Transverse colon (tissue), 4 donors: ENCODE measurements around the gene EFNA5. TPM values are rescaled to one million over a fixed set of nuclear protein-coding genes. Genes with fewer than 3 reads are reported as not detected.

Experiments used
- DNase-seq: peaks from one replicate; pipeline ENCODE4 v3.0.0-alpha.2; 2019
- H3K27ac ChIP-seq, 4 donors: fragments of 200-600 bp; sonication (generic); 2 replicates each; pipeline ENCODE4 v1.5.1; 2016 to 2018; ENCODE audit warnings: inconsistent platforms in 4 of 4
- H3K27me3 ChIP-seq: fragments of 200-600 bp; sonication (generic); 2 replicates; pipeline ENCODE4 v1.5.1; 2017; ENCODE audit warnings: inconsistent platforms
- H3K36me3 ChIP-seq, 4 donors: fragments of 200-600 bp; sonication (generic); 2 replicates each; pipeline ENCODE4 v1.5.1; 2017 to 2019; ENCODE audit warnings: inconsistent platforms in 4 of 4
- H3K4me1 ChIP-seq, 4 donors: fragments of 200-600 bp; sonication (generic); 2 replicates each; pipeline ENCODE4 v1.5.1; 2017 to 2020; ENCODE audit warnings: inconsistent platforms in 4 of 4
- H3K4me3 ChIP-seq, 4 donors: fragments of 200-600 bp; sonication (generic); 1 replicate in 1 of 4; 2 replicates in 3 of 4; pipeline versions ENCODE4 v1.5.1 to v1.6.1; 2017 to 2019; ENCODE audit warnings: inconsistent platforms in 4 of 4
- H3K9me3 ChIP-seq, 2 donors: fragments of 200-600 bp; sonication (generic); 2 replicates each; pipeline ENCODE4 v1.5.1; 2017 to 2019; ENCODE audit warnings: inconsistent platforms in 2 of 2
- EP300 ChIP-seq: sonication (generic); formaldehyde crosslinking; IDR thresholded peaks from one replicate; pipeline ENCODE4 v1.6.1; 2017; ENCODE audit warnings: antibody characterized with exemption, low read depth
- POLR2A ChIP-seq: fragments of 450-650 bp; IDR thresholded peaks from one replicate; pipeline ENCODE4 v1.6.1; 2016; ENCODE audit warnings: antibody characterized with exemption, mild to moderate bottlenecking, moderate library complexity
- POLR2AphosphoS5 ChIP-seq, 3 donors: sonication (generic); formaldehyde crosslinking; IDR thresholded peaks; one replicate each; pipeline ENCODE4 v1.6.1; 2016; ENCODE audit warnings: antibody characterized with exemption in 3 of 3
- WGBS, 2 donors: methylation state at CpG; one replicate each; pipeline ENCODE4 v1.1.5; 2018; ENCODE audit warnings: low coverage in 1 of 2; 5-methylcytosine and 5-hydroxymethylcytosine counted together
- in situ Hi-C, 4 donors: fragments of 200-750 bp; cut with MboI; loops; one replicate each; pipeline versions ENCODE4 v1.15.0 to v1.15.1; 2017; ENCODE audit warnings: low sequenced_read_pairs in 3 of 4, low pct_ligation_motif_present in 1 of 4, low pct_unique_long_range_greater_than_20kb in 1 of 4
- intact Hi-C: fragments of 100-400 bp; cut with DNase I; formaldehyde crosslinking; loops from one replicate; pipeline ENCODE4 v1.15.1; 2023; ENCODE audit warnings: low total_unique reads
- total RNA-seq, 4 donors: library from RNA; depleted of rRNA; stranded (reverse); fragments of >200 nt; gene quantifications; one replicate each; pipeline ENCODE4 v1.1.0, GENCODE V29; 2016
- TF ChIP-seq, protein P1 (sequence below), 5 experiments: fragments of 200-600 bp in 3 of 5; fragments of 450-650 bp in 2 of 5; sonication (generic) in 3 of 5; IDR thresholded peaks; 1 replicate in 2 of 5; 2 replicates in 3 of 5; pipeline ENCODE4 v1.5.1; 2016 to 2017; ENCODE audit warnings: antibody characterized with exemption in 5 of 5, inconsistent platforms in 3 of 5, mild to moderate bottlenecking in 2 of 5, moderate library complexity in 1 of 5

Gene EFNA5
- total RNA-seq, 4 donors from 2014 or later, result 1.5 to 18.2 (median 12.1) TPM

- Histone ChIP-seq H3K4me3 (no peak overlapping the region), H3K36me3 (no peaks in the 10 kb centered on the region), H3K4me1 (no peaks in the 10 kb centered on the region), H3K27ac (no peak overlapping the region), H3K27me3 (no peaks in the 10 kb centered on the region), H3K9me3 (no peaks in the 10 kb centered on the region)
- TF ChIP-seq, protein P1, sequence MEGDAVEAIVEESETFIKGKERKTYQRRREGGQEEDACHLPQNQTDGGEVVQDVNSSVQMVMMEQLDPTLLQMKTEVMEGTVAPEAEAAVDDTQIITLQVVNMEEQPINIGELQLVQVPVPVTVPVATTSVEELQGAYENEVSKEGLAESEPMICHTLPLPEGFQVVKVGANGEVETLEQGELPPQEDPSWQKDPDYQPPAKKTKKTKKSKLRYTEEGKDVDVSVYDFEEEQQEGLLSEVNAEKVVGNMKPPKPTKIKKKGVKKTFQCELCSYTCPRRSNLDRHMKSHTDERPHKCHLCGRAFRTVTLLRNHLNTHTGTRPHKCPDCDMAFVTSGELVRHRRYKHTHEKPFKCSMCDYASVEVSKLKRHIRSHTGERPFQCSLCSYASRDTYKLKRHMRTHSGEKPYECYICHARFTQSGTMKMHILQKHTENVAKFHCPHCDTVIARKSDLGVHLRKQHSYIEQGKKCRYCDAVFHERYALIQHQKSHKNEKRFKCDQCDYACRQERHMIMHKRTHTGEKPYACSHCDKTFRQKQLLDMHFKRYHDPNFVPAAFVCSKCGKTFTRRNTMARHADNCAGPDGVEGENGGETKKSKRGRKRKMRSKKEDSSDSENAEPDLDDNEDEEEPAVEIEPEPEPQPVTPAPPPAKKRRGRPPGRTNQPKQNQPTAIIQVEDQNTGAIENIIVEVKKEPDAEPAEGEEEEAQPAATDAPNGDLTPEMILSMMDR (IDR thresholded peaks at IDR 0.05), result no peak
- no peak for TF ChIP-seq POLR2AphosphoS5 (IDR thresholded peaks at IDR 0.05)
- TF ChIP-seq POLR2A, result no peak
- TF ChIP-seq EP300, result no peak
- DNase-seq, result no peak
- in situ Hi-C loops (no loop called here), intact Hi-C loops (no loop called here)
- WGBS, 2 donors, result 77 to 83% methylated on average over 3 of the region's 3 CpGs
Measured at GRCh38 chr5:107363768-107364167, 307.0 kb downstream of the EFNA5 start.

DNA sequence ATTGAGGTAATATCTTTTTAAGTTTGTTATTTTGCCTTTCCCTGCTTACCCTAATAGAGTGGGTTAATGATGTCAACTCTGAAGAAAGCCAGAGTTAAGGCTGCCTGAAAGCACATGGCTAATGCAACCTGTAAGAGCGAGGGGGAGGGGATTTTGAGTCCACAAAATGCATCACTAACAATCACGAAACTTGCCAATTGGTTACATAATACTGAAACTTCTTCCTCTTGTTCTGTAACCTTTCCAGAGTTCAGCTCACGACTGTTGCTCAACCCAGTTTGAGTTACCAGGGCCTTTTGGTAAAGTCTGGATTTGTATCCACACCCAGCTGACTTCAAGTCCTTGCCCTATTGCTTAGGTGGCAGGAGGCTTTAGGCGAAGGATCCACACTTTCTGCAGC, 308.8 kb downstream of the EFNA5 start:
- TF ChIP-seq POLR2A (no peak), POLR2AphosphoS5 (IDR thresholded peaks at IDR 0.05) (peak in 2 of 3 donors; percentile 12 to 58)
- intact Hi-C loops (no loop called here), in situ Hi-C loops (no loop called here)
- Histone ChIP-seq H3K27ac (no peak overlapping the region), H3K36me3 (no peaks in the 10 kb centered on the region), H3K4me3 (no peak overlapping the region), H3K4me1 (no peaks in the 10 kb centered on the region), H3K9me3 (no peaks in the 10 kb centered on the region), H3K27me3 (no peaks in the 10 kb centered on the region)
- 63 to 71% methylated on average over 2 to 4 of the region's 4 CpGs for WGBS, 2 donors
- no peak for DNase-seq

DNA sequence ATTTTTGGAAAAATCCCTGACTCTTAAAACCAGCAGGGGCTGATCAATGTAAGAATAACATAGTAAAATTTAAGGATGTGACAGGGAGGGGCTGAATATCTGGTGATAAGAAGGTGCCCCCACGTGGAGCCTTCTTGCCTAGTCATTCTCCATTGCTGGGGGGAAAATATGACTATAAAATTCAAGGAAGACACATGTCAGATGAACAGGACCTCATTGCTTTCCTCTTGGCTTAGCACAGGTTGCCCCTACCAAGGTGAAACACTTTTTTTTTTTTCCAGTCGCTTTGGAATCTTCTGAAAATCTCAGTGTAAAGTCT, 310.9 kb downstream of the EFNA5 start:
- no peaks in the 10 kb centered on the region for H3K4me1 ChIP-seq
- DNase-seq, result no peak
- no peak overlapping the region for H3K4me3 ChIP-seq
- WGBS, 2 donors, result 49 to 60% methylated on average over 2 of the region's 2 CpGs
- no peaks in the 10 kb centered on the region for H3K27me3 ChIP-seq
- no peaks in the 10 kb centered on the region for H3K36me3 ChIP-seq
- intact Hi-C loops, result no loop called here
- in situ Hi-C loops, result no loop called here
- H3K9me3 ChIP-seq, result no peaks in the 10 kb centered on the region
- TF ChIP-seq, protein P1 (IDR thresholded peaks at IDR 0.05), result no peak
- no peak for TF ChIP-seq POLR2A
- TF ChIP-seq EP300, result no peak
- no peak for TF ChIP-seq POLR2AphosphoS5 (IDR thresholded peaks at IDR 0.05)
- no peak overlapping the region for H3K27ac ChIP-seq

DNA sequence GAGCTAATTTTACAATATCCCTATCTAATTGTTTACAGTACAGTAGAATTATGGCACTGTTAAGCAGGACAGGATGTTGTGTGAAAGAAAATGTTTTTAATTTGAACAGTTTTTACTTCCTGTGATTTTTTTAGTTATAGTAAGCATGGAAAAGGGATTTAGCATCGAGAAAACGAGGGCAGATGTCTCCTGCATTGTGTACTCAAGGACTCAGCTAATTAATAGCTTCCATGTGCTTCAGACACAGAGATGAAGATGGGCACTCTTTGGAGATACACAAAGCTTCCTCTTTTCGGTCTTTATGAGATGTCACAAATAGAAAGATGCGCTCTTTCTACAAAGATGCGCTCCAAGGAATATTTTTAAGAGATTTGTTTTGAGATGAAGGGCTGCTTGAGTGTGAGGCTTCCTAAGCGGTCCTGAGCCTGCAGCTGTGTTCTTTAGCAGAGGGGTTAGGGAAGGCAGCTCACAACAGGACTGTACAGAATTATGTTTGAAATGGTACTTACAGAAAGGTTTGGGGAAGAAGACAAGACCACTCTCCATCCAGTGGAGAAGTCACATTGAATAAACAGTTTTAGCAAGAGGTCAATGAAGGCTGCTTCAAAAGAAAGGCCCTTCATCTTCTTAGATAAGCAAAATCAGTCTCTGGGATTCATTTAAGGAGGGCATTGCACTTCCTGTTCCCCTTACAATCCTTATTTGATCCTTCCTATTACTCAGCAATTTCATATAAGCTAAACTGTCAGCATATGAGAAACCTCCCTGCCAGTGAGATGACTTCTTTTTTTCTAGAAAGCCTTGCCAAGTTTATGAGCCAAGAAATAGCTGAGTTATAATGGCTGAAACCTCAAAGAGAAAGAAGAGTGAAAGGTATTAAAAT, 311.5 kb downstream of the EFNA5 start:
- TF ChIP-seq POLR2AphosphoS5 (IDR thresholded peaks at IDR 0.05), result no peak
- no peak for TF ChIP-seq EP300
- TF ChIP-seq, protein P1 (IDR thresholded peaks at IDR 0.05), result no peak
- TF ChIP-seq POLR2A, result no peak
- no peaks in the 10 kb centered on the region for H3K36me3 ChIP-seq
- no peaks in the 10 kb centered on the region for H3K4me1 ChIP-seq
- 73 to 81% methylated on average over 6 of the region's 6 CpGs for WGBS, 2 donors
- intact Hi-C loops, result no loop called here
- DNase-seq, result no peak
- no peak overlapping the region for H3K4me3 ChIP-seq
- in situ Hi-C loops, result no loop called here
- no peak overlapping the region for H3K27ac ChIP-seq
- no peaks in the 10 kb centered on the region for H3K9me3 ChIP-seq
- no peaks in the 10 kb centered on the region for H3K27me3 ChIP-seq
